A549 treated with AZD2906 at 1 μM for 4 hours (cell line): ENCODE measurements around the gene ETNPPL. TPM values are rescaled to one million over a fixed set of nuclear protein-coding genes. Genes with fewer than 3 reads are reported as not detected.

Experiments used
- total RNA-seq: library from RNA; stranded (reverse); fragments of 200-300 nt; extraction: Qiagen RNA extraction; gene quantifications from 5 replicates; pipeline ENCODE4 v1.2.3, GENCODE V29; 2022

Gene ETNPPL
- 0.05 to 0.07 TPM in 2 of 5 replicates, not detected in the others for total RNA-seq

GRCh38 chr4:108762559-108763225 is at the start of gene ETNPPL:
TSS of gene ETNPPL (minus strand) at chr4:108763053. CDS start at chr4:108762898, 155 bp downstream.

Other genes with a start within 250 kb of the ETNPPL start
- 834 to 923 TPM (median 856 TPM) in 5 replicates for gene RPL34, start 142.5 kb downstream of the ETNPPL start, total RNA-seq
- 90.5 to 104 TPM (median 92.7 TPM) in 5 replicates for gene OSTC, start 112.5 kb downstream of the ETNPPL start, total RNA-seq